Myometrial cell (primary cell): ENCODE data around the gene PPP1R9A. TPM values are rescaled to one million over a fixed set of nuclear protein-coding genes. Genes with fewer than 3 reads are reported as not detected.

Experiments used
- total RNA-seq: library from RNA; depleted of rRNA; stranded (reverse); fragments of >200 nt; gene quantifications from 2 replicates; pipeline ENCODE4 v1.2.3, GENCODE V29; 2015

The PPP1R9A gene
- total RNA-seq = not detected in 2 replicates

DNA sequence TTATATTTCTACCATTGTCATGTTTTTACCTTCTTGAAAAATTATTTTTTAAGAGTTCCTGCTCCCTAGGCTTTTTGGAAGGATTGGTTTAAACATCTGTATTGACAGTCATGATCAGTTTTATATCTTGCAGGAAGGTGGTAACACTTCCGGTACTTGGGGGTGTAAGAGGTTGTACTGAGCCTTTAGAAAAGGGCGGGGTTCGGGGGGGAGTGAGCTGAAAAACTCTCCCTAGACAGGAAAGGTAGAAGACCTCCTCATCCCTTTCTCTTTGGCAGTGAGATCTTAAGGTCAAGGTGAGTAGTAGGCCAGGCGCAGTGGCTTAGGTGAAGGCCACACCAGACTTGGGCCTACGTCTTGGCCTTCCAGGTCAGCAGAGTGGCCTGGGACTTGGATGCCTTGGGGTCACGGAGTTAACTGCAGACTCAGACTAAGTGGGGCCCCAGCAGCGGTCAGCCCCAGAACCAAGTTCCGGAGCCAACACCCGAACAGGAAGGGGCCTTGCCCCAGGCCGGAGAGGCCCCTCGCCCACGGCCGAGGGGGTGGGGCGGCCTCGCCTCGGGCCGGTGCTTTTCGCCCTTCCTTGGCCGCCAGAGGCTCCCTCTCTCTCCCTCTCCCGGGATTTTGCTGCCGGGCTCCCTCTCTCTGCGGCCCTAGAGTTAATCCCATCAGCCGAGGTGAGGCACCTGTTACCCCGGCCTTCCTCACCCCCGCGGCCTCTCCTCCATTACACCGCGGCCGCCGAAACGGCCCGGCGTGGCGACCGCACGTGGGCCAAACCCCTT, at the start of gene PPP1R9A:
Gene PPP1R9A (plus strand): TSS at position 569 of the 785 bp plus-strand sequence. CDS start 2,520 bp downstream, outside the sequence.

DNA sequence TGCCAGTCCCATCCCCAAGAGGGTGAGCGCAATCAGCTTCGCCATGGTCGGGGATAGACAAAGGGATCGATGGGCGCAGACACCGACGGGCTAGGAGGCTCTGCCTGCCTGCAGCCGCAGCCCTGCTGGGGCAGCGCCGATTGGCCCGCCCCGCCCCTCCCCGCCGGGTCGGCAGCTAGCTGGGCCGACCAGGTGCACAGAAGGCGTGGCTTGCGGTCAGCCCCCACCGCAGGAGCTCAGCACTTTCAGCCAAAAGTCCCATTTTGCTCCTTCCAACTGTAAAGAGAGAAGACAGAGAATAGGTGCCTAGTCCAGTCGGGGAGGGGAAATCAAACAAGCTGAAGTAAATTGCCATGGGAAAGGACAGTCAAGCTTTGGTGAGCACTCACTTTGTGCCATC, 417.0 kb downstream of the PPP1R9A start, which contains the start of gene PON1:
Gene PON1 (minus strand): TSS at position 102 of the 400 bp plus-strand sequence. CDS start 57 bp downstream, at position 45.

